GM12892 (cell line): ENCODE results near the gene TRIM59.
"Not testable (repeated sequence)": the region's sequence is repeated elsewhere in the genome, so short reads cannot be mapped to it uniquely, and the experiment has no call there.

ENCODE experiments used
- DNase-seq: peaks from one replicate; pipeline ENCODE4 v3.0.0; 2011; ENCODE audit not compliant: insufficient read length
- FAIRE-seq: peaks from 2 replicates; lab custom pipeline; 2011; peaks lifted over from hg19 to GRCh38; lab: Jason Lieb, UNC
- POLR2A ChIP-seq: IDR thresholded peaks from 2 replicates; pipeline ENCODE4 v1.6.1; 2011; ENCODE audit warnings: low read depth, low read length, control low read depth
- POLR2AphosphoS5 ChIP-seq: IDR thresholded peaks from 2 replicates; pipeline ENCODE4 v1.6.1; 2011; ENCODE audit warnings: low read depth, low read length, control low read depth
- TAF1 ChIP-seq: IDR thresholded peaks from 2 replicates; pipeline ENCODE4 v1.6.1; 2011; ENCODE audit warnings: low read depth, mild to moderate bottlenecking, control low read depth, low read length, borderline replicate concordance

TRIM59 gene

DNA sequence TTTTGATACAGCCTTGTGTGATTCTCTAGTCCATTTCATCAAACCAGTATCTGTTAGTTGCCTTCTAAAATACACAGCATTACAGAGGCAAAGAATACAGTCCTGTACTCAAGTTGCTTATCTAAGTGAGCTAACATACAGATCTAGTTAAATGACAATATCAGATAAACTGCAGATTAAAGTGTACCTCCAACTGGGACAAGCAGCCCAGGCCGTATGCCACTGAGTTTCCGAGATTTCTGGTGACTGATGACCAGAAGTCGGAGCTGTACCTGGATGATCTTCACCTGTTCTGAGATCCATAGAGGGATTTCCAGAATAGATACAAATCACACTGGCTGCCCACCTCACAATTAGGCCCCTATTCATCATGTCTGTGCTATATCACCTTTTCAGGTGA lies 6.3 kb upstream of the TRIM59 start:
- no peak for FAIRE-seq
- no peak for TF ChIP-seq POLR2AphosphoS5
- no peak for TF ChIP-seq TAF1
- no peak for TF ChIP-seq POLR2A
- DNase-seq: no peak

DNA sequence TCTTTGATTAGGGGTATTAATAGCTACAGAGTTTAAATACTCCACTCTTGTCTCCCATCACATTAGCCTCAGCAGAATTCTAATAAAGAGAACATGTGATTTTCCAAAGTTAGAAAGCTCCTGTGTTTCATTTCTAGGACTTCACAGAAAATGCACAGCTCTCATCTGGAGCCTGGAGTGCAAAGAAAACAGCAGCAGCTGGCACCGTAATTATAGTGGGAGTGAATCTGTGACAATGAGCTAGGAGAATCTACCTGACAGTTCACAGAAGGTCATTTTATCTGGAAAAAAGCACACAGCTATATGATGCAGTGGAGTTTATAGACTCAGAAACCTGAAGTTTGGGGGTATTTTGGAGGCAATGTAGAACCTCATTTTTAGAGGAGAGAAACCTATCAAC lies 5.4 kb upstream of the TRIM59 start:
- no peak for FAIRE-seq
- no peak for TF ChIP-seq TAF1
- TF ChIP-seq POLR2AphosphoS5: no peak
- no peak for TF ChIP-seq POLR2A
- no peak for DNase-seq

DNA sequence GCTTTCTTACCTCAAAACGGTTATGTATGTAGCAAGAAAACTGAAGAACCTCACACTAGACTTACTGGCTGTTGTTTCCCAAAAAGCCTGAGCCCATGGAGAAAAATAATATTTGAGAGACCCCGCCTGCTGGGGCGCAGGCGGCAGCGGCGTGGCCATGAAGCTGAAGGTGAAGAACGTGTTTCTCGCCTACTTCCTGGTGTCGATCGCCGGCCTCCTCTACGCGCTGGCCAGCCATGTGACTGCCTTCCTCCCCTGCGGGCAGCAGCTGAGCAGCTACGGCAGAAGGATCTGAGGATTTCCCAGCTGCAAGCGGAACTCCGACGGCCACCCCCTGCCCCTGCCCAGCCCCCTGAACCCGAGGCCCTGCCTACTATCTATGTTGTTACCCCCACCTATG lies 2.7 kb upstream of the TRIM59 start:
- not testable (repeated sequence) for DNase-seq, FAIRE-seq

DNA sequence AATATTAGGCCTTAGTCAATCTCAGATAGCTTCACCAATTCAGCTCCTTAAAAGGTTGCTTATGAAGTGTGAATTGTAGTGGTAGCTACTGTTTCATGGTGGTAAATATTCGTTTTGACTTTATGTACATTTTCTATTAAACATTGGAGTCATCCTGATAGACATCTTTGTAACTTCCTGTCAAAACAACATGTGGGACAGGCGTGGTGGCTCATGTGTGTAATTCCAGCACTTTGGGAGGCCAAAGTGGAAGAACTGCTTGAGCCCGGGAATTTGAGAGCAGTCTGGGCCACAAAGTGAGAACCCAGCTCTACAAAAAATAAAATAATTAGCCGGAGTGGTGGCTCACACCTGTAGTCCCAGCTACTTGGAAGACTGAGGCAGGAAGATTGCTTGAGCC lies 2.0 kb upstream of the TRIM59 start:
- FAIRE-seq (no peak), DNase-seq (no peak)
- no peak for TF ChIP-seq POLR2AphosphoS5
- no peak for TF ChIP-seq POLR2A

DNA sequence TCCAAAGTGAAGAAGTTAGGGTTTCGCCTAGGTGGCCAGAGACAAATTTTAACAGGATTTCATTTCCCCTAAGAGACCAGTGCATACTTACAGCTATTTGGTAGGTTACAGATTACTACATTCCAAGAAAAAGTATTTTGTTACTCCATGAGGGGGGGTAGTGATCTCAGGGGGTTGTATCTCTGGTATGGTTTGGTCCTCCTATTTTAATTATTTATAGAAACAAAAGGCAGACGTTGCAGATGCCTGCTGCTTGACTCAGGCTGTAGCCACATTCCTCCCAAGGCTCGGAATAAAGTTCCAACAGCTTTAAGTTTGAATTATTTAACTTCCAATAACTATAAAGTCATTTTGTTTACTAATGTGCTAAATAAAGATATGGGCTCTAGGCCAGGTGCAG lies 1.3 kb upstream of the TRIM59 start:
- TF ChIP-seq POLR2AphosphoS5 (no peak), TAF1 (no peak), POLR2A (no peak)
- no peak for DNase-seq
- FAIRE-seq: no peak

DNA sequence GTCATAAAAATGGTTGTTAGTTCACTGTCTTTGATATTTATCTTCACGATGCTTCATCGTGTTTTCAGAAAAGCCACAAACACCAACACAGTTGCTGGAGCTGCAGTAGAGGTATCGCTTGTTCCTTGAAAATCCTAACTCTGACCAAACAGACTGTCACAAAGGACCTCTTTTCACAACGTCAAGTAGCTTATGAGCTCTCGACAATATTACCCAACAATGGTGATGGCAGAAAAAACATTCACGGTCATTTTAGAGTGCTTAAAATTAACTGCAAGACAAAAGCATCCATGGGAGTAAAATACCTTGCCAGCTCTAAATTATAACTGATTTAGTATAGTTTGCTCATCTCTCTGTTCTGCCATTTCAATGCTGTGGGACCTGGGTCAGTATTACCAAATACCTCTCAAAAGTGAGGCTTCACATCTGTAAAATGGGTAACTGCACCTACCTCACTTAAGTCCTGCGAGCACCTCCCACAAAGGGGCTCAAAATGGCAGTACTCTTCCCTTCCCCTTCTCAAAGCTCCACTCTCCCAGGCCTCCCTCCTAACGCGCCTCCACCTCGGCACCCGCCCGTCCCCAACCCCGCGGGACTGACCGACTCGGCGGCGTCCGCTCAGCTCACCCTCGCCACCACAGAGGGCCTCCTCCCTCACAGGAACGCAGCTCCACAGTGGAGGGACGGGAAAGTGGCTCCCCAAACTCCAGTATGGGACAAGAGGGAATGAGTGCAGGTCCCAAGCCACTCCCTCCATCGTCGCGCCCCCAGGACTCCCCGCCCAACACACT lies 546 bp downstream of the TRIM59 start:
- no peak for TF ChIP-seq POLR2AphosphoS5
- no peak for TF ChIP-seq POLR2A
- TF ChIP-seq TAF1: no peak
- FAIRE-seq (peak; percentile 50), DNase-seq (peak; percentile 45)

DNA sequence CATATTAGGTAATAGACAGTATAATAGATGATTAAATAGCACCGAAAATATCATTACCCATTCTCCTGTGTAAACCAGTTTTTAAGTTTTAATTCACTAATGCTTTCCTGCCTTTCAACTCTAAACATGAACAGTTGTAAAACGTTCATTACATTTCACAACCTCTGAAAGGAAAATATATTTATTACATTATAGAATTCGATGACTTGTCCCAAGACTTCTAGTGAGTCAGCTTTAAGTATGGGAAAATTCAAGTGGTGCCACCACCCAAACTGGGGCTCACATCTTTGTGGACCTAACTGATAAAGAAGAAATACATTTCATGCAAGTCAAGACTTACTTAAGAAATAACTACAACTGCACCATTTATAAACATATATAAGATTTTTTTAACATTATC lies 2.0 kb downstream of the TRIM59 start:
- DNase-seq (no peak), FAIRE-seq (no peak)
- no peak for TF ChIP-seq POLR2AphosphoS5
- no peak for TF ChIP-seq POLR2A
- TF ChIP-seq TAF1: no peak

DNA sequence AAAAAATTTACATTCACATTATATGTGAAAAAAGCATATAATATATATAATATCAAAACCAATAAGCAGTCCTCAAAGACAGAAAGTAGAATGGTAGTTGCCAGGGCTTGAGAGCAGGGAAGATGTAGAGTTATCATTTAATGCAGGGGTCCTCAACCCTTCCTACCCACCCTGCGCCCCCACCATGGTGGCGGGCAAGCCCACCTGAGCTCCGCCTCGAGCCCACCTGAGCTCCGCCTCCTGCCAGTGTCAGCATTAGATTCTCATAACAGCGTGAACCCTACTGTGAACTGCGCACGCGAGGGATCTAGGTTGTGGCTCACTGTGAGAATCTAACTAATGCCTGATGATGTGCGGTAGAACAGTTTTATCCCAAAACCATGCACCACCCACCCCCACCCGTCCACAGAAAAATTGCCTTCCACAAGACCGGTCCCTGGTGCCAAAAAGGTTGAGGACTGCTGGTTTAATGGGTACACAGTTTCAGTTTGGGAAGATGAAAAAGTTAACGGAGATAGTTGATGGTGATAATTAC lies 3.0 kb downstream of the TRIM59 start:
- TF ChIP-seq POLR2AphosphoS5 (no peak), TAF1 (no peak), POLR2A (no peak)
- DNase-seq (no peak), FAIRE-seq (no peak)

DNA sequence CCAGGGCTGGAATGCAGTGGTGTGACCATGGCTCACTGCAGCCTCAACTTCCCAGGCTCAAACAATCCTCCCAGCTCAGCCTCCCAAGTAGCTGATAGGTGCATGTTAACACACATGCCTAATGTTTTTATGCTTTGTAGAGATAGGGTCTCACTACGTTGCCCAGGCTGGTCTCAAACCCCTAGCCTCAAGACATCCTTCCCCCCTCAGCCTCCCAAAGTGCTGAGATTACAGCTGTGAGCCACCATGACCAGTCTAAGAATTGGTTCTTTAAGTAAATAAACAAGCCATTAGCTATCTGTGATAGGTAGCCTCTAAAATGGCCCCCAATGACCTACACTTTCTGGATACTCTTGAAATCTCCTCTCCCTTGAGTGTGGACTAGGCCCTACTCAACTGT lies 3.7 kb downstream of the TRIM59 start:
- DNase-seq: no peak
- FAIRE-seq: no peak
- TF ChIP-seq POLR2AphosphoS5 (no peak), POLR2A (no peak), TAF1 (no peak)

DNA sequence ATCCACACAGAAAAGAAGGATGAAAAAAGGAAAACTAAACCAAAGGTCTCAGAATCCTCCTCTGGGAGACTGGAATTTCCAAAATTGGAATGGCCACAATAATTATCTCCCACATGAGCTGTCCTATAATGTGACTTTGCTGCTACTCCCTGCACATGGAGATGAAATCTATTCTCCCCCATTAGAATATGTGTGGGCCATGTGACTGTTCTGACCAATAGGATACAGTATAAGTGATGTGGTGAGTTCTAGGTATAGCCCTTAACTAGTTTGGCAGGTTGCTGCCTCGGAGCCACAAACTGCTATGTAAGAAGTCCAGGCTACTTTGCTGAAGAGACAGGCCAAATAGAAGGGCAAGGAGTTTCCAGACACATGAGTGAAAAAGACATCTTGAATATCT lies 5.2 kb downstream of the TRIM59 start:
- TF ChIP-seq TAF1 (no peak), POLR2A (no peak)
- DNase-seq (no peak), FAIRE-seq (no peak)

DNA sequence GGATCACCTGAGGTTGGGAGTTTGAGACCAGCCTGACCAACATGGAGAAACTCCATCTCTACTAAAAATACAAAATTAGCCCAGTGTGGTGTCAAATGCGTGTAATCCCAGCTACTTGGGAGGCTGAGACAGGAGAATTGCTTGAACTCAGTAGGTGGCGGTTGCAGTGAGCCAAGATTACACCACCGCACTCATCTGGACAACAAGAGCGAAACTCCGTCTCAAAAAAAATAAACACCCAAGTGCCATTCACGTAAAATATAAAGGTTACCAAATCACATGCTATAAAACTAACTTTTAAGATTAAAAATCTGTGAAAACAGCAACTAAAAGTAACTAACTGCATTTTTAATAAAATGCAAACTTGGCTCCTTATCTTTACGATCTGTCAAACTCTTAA lies 8.9 kb downstream of the TRIM59 start:
- TF ChIP-seq POLR2AphosphoS5 (no peak), TAF1 (no peak), POLR2A (no peak)
- FAIRE-seq (no peak), DNase-seq (no peak)

DNA sequence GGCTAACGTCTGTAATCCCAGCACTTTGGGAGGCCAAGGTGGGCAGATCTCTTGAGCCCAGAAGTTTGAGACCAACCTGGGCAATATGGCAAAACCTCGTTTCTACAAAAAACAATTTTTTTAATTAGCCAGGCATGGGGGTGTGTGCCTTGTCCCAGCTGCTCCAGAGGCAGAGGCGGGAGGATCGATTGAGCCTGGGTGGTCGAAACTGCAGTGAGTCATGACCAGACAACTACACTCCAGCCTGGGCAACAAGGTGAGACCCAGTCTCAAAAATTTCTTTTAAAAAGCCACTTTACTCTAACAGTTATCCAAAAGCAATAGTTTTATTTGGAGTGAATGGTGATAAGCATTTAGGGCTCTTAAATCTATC lies 12.5 kb downstream of the TRIM59 start:
- FAIRE-seq (no peak), DNase-seq (no peak)
- TF ChIP-seq TAF1 (no peak), POLR2A (no peak), POLR2AphosphoS5 (no peak)
